HG02840 (cell line): ENCODE results near the gene PLCL1.

Experiments used
- ATAC-seq: cut with Tn5 transposase; IDR thresholded peaks from one replicate; pipeline ENCODE4 v1.9.1; 2021; ENCODE audit warnings: mild to moderate bottlenecking, moderate library complexity, moderate number of reproducible peaks; ENCODE audit not compliant: unreplicated experiment, low FRiP score

The PLCL1 gene

DNA sequence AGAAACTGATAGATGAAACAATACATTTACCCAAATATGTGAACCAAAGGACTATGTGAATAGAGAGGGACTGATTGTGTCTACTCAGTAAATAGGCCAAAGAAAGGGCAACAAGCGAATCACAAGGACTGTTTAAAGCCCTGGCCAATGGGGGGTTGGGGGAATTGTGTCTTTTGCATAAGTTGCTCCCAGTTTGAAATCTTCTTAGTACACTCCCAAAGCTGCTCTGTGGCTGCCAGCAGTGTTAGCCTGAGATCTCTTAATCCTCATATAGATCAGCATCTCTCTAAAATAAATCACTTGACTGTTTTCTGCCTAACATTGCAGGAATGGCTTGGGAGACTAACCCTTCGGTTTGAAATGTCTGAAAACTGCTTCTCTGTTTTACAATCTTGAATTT, 236.4 kb downstream of the PLCL1 start:
- no peak for ATAC-seq

GRCh38 chr2:198042189-198042588, 237.8 kb downstream of the PLCL1 start:
- ATAC-seq, result no peak

DNA sequence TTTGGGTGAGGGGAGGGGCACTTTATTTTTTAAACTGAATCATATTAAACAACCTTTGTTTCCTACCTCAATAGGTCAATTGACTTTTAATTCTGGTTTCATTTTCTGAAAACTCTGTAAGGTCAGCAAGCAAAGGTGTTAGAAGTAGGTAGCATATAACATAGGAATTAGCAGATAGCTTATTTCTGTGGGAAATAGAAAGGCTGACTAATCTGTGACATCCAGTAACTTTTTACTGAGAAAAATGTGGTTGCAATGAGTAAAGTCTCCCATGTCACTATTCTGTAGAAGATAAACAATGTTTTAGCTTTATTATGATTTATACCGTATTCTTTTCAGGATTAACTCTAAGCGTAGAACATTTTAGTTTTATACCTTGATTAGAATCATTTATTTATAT, 240.4 kb downstream of the PLCL1 start:
- ATAC-seq, result no peak

DNA sequence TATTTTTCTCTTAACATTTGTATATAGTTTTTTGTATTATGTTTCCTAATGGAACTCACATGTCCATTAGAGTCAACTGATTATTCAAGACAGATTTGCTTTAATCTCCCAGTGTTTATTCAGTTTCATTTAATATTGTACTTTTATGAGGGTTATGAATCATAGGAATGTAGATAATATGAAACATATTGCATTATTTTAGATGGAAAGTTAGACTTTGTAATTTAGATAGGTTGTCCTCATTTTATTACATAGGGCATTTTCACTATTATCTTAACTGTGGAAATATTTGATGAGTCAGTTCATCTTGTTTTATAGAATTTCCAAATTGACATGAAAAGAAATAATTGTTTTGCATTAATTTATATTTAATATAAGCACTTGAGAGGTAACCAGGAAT, 240.8 kb downstream of the PLCL1 start:
- no peak for ATAC-seq

GRCh38 chr2:198052741-198053140, 248.3 kb downstream of the PLCL1 start:
- no peak for ATAC-seq

GRCh38 chr2:198053148-198053547, 248.8 kb downstream of the PLCL1 start:
- no peak for ATAC-seq

GRCh38 chr2:198053776-198054175, 249.4 kb downstream of the PLCL1 start:
- no peak for ATAC-seq

GRCh38 chr2:198054299-198054698, 249.9 kb downstream of the PLCL1 start:
- ATAC-seq, result no peak

- ATAC-seq, result no peak
Observed at GRCh38 chr2:198055716-198056115, 251.3 kb downstream of the PLCL1 start.

DNA sequence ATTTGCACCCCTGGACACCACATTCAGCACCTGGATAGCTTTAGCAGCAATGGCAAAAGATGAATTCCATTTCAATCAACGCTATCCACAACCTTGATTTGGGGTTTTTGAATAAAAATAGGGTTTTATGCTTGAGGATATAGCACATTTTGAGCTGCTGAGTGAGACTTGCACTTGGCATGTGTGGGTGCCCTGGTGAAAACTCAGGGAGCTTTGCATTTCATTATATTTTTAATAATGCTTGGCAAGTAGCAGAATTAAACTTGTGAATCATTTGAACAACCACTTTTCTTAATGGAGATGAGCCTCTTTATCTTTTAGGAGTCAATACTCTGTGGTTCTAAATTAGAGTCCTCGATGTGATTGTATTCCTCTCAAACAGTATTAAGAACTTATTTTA, 252.4 kb downstream of the PLCL1 start:
- no peak for ATAC-seq

DNA sequence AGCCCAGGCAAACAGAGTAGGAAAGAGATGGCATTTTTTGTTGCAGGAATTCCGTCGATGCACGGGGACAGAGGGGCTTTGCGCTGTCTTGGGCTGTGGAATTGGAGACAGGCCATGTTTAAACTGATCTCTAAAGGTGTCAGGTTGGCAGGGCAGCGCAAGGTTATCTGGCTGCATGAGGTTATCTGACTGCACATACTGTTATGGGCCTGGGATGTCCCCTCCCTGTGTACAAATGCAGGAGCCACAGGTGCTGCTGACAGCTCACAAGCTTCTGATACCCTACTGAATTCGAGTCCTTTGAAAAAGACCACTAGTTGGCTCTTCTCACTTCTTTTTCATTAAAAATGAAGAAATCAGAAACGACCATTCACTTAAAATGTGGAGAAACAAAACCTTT, 255.4 kb downstream of the PLCL1 start:
- ATAC-seq, result no peak

DNA sequence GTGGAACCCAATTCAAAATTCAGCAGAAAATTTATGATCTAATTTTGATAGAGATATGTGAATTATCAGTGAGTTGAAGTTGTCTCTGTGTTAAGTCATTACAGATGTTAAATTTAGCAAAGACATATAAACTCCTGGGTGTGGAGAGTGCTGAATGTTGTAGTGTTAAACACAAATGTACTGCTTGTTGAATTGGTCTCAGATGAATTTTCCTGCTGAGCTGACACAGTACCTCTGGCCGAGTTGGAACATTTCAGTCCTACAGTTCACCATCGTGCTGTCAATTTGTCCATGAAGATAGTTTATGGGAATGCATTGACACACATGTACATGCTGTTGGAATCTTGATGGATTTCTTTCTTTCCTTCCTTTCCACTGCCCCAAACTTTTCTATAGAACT, 255.9 kb downstream of the PLCL1 start:
- no peak for ATAC-seq

- no peak for ATAC-seq
Observed at GRCh38 chr2:198062826-198063225, 258.4 kb downstream of the PLCL1 start.

DNA sequence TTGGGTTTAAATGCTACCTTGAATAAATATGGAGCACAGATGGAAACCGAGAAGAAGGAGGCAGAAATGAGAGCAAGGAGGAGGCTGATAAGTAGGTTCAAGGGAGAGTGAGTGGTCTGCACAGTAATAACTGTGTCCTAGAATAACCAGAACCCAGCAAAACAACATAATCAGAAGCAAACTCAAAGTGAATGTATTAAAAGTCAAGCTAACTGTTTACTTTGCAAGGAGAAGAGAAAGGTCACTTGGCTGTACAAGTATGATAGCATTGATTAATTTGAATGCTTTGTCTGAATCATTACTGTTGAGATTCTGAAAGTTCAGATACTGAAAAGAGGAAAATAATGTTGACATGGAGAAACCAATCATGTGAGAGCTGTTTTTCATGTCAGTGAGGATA, 258.8 kb downstream of the PLCL1 start:
- no peak for ATAC-seq

GRCh38 chr2:198065322-198065721, 260.9 kb downstream of the PLCL1 start:
- ATAC-seq, result no peak

GRCh38 chr2:198066597-198066996, 262.2 kb downstream of the PLCL1 start:
- no peak for ATAC-seq

GRCh38 chr2:198072655-198073054, 268.3 kb downstream of the PLCL1 start:
- ATAC-seq, result no peak

DNA sequence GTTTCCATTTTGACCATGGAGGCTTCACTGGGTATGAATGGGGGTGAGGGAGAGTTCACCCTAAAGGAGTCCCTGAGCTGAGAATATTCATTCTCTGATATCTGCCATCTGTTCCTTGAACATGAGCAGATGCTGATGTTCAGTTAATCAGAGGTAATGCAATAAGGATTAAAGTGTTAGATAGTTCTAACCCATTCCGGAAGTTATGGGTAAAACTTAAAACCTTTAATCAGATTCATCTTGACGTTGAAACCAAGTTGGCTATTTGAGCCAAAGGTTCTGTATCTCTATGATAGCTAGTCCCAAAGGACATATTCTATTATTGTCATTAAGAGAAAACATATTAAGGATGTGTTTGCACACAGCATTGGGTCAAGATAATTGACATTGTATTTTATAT, 268.9 kb downstream of the PLCL1 start:
- no peak for ATAC-seq

- ATAC-seq, result no peak
Observed at GRCh38 chr2:198077477-198077876, 273.1 kb downstream of the PLCL1 start.

GRCh38 chr2:198080879-198081765, 276.7 kb downstream of the PLCL1 start:
- no peak for ATAC-seq

- ATAC-seq, result no peak
Observed at GRCh38 chr2:198084156-198084555, 279.8 kb downstream of the PLCL1 start.

GRCh38 chr2:198096002-198096401, 291.6 kb downstream of the PLCL1 start:
- no peak for ATAC-seq
